ENCODE data around the gene AMDHD2.

DNA sequence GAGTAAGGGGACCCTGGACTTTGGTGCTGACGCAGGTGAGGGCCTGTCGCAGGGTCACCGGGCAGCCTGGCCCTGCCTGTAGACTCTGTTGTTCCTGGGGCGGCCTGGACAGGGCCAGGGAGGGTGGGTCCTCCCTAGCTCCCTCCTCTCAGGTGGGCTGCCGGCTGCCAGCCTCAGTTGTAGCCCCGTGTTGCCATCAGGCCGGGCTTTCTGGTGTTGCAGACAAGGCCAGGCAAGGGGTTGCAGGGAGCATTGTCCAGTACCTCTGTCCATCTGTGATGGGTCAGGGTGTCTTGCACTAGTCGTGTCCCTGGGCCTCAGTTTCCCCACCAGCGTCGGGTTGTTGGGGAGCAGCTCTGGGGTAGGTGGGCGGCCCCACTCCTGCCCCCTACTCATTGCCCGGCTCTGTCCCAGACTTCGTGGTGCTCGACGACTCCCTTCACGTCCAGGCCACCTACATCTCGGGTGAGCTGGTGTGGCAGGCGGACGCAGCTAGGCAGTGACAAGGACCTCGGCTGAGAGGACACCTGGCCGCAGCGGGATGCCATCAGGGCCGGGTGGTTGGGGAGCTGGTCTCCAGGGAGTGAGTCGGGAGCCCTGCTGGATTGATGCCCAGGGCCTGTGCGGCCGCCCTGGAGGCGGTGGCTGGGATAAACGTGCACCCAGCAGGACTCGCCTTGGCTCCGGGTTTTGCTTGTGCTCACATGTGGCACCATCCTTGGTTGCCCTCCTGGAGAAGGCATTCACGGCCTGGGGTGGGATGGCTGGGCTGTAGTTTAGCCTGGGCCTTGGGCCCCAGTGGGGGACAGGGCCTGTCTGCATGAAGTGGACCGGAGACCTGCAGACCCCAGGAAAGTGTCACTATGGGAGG, 9.1 kb downstream of the AMDHD2 start:
- no peak for TF ChIP-seq EZH2phosphoT487 (IDR thresholded peaks at IDR 0.05; ENCODE audit: borderline replicate concordance, low read depth, low read length)
- TF ChIP-seq, protein P1, sequence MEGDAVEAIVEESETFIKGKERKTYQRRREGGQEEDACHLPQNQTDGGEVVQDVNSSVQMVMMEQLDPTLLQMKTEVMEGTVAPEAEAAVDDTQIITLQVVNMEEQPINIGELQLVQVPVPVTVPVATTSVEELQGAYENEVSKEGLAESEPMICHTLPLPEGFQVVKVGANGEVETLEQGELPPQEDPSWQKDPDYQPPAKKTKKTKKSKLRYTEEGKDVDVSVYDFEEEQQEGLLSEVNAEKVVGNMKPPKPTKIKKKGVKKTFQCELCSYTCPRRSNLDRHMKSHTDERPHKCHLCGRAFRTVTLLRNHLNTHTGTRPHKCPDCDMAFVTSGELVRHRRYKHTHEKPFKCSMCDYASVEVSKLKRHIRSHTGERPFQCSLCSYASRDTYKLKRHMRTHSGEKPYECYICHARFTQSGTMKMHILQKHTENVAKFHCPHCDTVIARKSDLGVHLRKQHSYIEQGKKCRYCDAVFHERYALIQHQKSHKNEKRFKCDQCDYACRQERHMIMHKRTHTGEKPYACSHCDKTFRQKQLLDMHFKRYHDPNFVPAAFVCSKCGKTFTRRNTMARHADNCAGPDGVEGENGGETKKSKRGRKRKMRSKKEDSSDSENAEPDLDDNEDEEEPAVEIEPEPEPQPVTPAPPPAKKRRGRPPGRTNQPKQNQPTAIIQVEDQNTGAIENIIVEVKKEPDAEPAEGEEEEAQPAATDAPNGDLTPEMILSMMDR (conservative IDR thresholded peaks at IDR 0.05; ENCODE audit: low read length) = no peak
